Stimulated activated CD4-positive, alpha-beta T cell treated with anti-CD3 and anti-CD28 coated beads, Interleukin-15, amount 100 ng/mL, for 24 hours (primary cell): Measurements from ENCODE around the gene QPCTL.

Source experiments
- DNase-seq: peaks from one replicate; pipeline ENCODE4 v3.0.0-alpha.2; 2020

QPCTL gene

GRCh38 chr19:45692187-45693105 is at the start of gene QPCTL:
Gene QPCTL, plus strand, starts transcription at chr19:45692666. Its CDS starts 38 bp downstream, at chr19:45692704.
- DNase-seq: peak; percentile 99

DNA sequence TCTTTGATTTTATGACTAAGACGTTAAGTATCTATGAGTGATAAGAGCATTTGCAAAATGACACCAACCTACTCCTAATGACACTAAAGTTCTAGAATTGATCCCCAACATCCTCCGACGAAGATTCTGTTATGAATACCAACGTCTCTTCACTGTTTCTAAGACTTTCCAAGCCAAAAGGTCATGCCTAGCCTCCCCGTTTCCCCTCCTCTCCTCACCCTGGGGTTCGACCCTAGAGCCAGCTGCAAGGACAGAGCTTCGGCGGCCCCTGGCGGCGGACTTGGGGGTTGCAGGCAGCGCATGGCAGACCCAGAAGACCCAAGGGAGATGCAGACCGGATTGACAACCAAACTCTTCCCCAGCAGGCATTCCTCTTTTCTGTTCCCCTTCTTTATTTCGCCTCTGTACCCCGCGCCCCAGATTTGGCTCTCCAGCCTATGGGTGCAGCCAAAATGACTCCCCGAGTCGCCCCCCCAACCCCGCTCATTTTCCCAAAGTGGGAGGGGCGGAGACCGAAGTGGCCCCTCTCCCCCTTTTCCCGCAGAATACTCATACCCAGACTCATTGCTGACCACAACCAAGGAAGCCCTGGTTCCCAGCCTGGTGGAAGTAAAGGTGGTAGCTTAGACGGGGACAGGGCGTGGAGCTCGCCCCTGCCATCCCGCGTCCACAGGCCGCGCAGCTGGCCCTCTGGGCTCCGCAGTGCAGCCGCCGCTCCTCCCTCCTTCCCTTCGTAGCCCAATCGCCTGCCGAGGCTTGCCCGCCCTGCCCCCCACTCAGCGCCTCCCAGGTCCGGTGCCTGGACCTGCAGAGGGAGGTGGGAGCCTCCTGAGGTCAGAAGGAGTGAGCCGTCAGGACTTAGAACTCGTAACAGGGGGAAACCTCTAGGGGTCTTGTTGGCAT is 49.2 kb upstream of the QPCTL start:
- DNase-seq: peak; percentile 97

DNA sequence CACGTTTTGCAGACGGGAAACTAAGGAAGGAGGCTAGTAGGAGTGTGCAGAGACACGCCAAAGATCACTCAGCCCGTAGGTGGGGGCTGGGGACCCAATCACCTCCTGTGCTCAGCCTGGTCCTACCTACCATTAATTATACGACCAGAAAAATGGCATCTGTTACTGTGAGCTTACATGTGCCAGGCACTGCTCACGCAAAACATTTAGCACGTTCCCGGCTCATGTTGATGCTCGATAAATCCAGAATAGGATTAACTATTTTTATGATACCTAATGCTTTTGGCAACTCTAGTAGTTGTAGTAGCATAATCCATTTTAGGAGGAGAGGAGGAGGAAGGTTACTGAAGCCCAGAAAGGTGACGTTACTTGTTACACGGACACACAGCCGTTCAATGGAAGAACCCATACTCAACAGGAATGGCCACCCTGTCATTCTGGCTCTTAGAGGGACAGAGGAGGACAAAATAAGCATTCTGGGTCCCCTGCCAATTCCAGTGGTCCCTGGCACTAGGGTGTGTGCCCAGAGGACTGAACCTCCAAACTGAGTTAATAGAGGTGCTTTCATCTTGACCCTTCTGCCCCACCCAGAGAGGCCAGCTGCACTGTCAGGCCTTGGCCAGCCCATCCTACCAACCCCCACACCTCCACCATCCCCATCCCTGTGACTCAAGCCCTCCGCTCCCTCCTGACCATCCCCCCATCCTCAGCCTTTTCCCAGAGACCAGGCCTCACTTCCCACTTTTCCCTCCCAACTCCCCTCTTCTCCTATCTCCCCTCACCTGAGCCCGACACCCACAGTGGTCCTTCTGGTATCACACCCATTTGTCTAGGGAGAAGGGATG is 48.3 kb upstream of the QPCTL start:
- DNase-seq: no peak

DNA sequence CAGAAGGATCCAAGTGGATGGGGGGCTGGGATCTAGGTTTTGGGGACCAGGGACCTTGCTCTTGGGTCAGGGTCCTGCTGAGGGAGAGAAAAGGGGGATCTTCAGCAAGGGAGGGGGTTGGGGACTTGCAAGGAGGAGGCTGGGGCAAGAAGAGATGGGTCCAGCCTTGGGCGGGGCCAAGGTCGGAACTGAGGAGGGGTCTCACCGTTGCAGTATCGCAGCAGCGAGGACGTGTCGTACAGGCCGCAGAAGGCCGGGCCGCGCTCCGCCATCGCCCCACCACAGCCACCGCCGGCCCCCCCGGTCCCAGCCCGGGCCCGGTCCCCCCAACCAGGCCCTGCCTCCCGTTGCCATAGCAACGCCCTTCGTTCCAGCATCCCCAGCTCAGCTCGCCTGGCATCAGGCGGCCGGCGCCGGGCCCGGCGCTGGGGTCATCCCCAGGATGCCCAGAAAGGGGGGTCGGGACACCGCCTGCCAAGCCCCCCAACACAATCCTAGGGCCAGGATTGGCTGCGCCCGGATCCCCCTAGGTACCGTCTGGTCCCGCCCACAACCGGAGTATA is 47.3 kb upstream of the QPCTL start:
- DNase-seq: no peak

DNA sequence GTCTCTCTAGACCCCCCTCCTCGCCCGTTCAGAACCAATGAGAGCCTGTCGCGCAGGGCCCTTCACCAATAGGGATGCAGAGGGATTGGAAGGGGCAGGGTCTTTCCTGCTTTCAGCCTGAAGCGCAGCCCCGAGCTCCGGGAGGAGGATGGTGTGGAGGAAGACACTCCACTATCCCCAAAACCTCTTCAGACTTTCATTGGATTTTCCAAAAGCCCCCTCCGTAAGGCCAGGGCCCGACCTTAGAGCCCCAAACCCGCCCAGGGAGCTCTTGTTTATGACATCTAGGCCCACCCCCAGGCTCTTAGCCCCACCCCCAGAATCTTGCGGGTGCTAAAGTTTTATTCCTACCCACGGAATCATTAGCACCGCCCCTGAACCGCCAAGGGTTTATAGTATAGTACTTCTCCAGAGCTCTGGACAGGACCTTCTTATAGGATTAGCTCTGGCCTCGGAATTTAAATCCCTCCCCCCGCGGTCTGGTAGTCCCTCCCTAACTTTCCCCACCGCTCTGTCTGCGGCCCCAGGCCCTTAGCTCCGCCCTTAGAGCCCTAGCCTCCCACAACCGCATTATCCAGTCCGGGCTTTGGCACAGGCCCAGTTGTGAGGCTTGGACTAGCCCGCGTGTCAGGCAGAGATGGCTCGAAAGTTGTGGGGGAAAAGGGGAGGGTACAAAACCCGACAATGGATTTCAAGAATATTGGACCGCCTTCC is 46.7 kb upstream of the QPCTL start:
- DNase-seq: peak; percentile 89

GRCh38 chr19:45646345-45646698 is 46.1 kb upstream of the QPCTL start:
- no peak for DNase-seq

DNA sequence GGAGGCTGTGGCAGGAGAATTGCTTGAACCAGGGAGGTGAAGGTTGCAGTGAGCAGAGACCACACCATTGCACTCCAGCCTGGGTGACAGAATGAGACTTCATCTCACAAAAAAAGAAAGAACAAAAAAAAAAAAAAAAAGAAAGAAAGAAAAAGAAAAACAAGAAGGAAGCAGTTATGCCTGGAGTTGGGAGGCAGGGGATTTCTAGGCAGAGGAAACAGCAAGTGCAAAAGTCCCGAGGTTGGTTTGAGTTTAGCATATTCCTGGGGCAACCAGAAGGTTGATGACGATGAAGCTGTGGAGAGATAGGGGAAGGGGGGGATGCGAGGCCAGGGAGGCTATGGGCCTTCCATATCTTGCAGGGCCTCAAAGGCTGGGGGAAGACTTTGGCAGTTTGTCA is 41.7 kb upstream of the QPCTL start:
- no peak for DNase-seq

- no peak for DNase-seq
These were observed 38.8 kb upstream of the QPCTL start for GRCh38 chr19:45653634-45654033.

DNA sequence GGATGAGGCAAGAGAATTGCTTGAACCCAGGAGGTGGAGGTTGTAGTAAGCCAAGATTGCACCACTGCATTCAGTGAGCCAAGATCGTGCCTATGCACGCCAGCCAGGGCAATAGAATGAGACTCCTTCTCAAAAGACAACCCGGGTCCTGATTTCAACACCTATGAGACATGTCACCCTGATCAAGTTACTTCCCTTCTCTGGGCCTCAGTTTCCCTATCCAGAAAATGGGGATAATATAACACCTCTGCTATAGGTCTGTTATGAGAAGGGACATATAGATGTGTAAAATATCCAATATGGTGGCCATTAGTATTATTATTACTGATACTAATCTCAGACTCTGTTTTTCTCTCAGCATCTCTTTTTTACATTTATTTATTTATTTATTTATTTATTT is 37.4 kb upstream of the QPCTL start:
- DNase-seq: no peak

DNA sequence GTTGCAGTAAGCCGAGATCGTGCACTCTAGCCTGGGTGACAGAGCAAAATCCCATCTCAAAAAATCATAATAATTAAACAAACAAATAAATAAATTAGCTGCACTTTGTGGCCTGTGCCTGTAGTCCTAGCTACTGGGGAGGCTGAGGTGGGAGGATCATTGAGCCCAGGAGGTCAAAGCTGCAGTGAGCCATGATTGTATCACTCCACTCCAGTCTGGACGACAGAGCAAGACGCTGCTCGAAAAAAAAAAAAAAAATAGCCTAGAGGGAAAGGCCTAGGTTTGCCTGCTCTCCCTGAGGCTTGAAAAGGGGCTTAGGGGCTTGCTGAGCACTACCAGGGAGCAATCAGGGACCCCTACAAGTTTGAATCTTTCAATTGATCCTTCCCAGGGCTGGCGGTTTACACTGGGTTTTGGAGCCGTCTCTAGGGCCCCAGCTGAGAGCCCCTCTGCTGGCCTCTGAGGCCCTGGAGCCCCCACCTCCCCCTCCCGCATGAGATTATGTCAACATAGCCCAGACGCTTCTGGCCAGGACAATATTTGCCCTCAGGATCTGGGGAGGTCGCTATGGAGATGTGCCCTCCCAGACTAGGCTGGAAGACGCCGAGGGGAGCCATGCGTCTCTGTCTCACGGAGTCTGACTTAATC is 34.8 kb upstream of the QPCTL start:
- no peak for DNase-seq

GRCh38 chr19:45659096-45659729 is 33.3 kb upstream of the QPCTL start:
- DNase-seq: no peak

DNA sequence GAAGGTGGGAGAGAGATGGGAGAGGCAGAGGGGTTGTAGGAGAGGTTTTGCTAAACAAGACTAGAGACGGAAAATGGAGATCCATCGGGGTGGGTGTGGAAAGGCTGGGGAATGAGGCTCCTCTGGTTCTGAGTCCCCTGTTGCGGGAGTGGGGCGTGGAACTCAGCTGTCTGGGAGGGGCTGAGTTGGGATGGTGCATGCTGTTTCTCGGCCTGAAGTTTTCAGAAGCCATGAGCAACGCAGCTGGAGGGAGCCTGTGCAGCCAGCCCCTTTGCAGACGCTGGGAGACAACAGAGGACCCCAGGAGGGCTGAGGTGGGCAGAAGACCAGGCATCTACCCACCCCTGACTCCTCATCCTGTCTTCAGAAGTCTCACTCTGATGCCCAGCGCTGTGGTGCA is 31.8 kb upstream of the QPCTL start:
- no peak for DNase-seq

DNA sequence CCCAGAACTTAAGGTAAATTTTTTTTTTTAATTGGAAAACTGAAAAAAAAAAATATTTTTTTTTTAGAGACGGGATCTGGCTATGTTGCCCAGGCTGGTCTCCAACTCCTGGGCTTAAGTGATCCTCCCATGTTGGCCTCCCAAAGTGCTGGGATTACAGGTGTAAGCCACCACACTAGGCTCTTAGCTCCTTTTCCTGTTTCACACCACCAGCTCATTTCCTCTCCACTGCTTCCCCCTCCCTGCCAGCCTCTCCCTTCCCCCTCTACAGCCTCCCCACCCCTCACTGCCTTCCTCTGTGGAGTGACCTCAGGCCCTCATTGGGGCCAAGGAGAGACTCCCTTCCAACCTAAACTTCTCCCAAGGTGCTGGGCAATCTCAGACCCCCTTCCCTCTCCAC is 28.7 kb upstream of the QPCTL start:
- no peak for DNase-seq

DNA sequence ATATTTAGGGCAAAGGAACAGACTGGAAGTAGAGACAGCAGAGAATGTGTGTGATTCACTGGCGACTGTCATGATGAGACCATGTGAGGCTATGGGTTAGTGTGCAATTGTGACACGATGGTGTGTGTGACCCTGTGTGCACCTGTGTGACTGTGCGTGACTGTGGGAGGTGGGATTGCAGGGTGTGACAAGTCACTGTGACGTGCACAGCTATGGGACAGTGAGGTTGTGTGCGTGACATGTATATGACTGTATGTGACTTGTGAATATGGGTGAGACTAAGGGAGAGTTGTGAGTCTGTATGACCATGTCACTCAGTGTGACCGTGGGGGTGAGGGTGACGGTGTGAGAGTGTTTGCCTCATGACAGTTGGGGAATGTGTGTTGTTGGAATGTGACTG is 27.9 kb upstream of the QPCTL start:
- DNase-seq: no peak

DNA sequence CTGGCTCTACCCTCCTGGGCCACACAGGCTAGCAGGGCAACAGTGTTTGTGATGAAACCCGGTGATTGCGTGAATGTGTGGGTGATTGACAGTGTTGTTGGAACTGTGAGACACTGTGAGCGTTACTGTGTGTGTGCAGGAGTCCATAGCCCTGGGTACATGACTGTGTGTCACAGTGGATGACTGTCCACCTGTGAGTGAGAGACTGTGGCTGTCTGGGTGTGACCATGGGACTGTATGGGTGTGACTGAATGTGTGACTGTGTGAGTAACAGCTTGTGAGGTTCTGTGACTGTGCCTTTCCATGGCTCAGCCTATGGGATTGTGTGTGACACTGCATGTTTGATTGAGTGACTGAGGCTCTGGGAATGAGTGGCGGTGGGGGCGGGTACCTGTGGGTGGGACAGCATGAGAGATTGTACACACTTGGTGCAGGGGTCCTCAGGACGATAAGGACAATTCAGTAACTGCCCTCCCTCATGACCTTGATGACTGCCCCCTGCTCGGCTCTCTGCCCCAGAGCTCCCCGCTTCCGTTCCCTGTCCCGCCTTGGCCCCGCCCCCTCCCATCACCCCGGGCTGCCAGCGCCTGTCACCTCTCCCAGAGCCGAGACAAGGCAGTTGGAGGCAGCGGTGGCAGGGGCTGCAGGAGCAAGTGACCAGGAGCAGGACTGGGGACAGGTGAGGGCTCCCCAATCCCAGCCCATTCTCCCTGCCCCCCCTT is 24.7 kb upstream of the QPCTL start, which contains the start of gene GIPR:
Gene GIPR (plus strand): TSS at position 602 of the 722 bp plus-strand sequence. CDS start 1,300 bp downstream, outside the sequence.
- DNase-seq: peak; percentile 85

DNA sequence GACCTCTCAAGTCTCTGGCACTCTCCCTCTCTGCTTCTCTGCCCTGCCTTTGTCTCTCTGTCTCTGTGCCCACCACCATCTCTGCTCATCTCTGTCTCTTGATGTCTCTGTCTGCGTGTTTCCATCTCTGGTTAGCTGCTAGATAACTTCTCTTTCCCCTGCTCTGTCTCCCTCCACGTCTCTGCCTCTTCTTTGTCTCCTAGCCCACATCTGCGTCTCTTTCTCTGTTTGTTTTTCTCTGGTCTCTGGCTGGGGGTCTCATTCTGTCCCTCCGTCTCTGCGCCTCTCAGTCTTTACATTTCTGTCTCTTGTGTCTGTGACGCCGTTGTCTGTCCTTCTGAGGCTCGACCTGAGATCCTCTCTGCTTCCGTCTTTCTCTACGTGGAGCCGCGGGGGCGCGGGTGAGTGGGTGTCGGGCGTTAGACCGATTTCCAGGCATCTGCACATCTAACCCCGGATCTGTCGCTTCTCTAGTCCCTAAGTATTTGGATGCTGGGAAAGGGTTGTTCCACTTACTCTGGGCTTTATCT is 24.1 kb upstream of the QPCTL start:
- peak; percentile 51 for DNase-seq

DNA sequence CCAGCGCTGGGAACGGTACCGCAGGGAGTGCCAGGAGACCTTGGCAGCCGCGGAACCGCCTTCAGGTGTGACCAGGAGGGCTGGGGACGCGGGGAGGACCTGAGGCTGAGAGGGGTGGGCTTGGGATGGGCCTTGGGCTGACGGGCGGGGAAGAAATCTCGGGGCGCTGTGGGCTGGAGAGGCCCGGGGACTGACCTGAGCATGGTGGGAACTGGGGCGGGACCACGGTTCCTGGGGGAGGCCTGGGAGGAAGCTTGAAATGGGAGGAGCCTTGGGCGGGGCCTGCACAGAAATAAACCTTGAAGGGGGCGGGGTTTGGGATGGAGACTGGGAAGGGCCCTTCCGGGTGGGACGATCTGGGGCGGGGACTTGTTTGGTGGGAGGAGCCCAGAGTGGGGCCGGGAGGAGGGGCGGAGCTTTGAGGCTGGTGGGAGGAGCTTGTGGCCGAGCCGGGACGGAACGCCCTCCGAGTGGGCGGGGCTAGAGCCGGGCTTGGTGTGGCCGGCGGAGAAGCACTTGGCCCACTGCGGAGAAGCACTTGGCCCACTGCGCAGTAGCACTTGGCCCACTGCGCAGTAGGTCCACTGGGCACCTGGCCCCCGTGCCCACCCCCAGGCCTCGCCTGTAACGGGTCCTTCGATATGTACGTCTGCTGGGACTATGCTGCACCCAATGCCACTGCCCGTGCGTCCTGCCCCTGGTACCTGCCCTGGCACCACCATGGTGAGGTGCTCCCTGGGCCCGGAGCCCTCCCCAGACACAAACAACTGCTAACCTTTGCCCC is 21.6 kb upstream of the QPCTL start:
- DNase-seq: peak; percentile 75

DNA sequence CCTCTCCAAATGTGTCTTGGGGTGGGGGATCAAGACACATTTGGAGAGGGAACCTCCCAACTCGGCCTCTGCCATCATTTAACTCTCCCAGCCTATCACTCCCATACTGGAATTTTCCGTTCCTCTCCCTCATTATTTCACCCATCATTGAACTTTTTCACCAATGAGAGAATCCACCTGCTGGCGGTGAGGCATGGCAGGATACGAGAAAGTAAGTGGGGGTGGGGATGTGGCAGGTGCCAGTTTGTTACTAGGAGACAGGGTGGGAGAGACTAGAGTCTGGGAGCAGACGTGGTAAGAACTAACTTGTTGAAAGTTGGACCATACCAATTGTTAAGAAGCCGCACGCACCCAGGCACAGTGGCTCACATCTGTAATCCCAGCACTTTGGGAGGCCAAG is 17.5 kb upstream of the QPCTL start:
- DNase-seq: no peak

GRCh38 chr19:45676851-45677263 is 15.6 kb upstream of the QPCTL start:
- peak; percentile 60 for DNase-seq
